ENCODE data around the gene KLK12. TPM values are rescaled to one million over a fixed set of nuclear protein-coding genes. Genes with fewer than 3 reads are reported as not detected.

Gene KLK12
- total RNA-seq, 2 experiments from 2014 or later, result not detected

DNA sequence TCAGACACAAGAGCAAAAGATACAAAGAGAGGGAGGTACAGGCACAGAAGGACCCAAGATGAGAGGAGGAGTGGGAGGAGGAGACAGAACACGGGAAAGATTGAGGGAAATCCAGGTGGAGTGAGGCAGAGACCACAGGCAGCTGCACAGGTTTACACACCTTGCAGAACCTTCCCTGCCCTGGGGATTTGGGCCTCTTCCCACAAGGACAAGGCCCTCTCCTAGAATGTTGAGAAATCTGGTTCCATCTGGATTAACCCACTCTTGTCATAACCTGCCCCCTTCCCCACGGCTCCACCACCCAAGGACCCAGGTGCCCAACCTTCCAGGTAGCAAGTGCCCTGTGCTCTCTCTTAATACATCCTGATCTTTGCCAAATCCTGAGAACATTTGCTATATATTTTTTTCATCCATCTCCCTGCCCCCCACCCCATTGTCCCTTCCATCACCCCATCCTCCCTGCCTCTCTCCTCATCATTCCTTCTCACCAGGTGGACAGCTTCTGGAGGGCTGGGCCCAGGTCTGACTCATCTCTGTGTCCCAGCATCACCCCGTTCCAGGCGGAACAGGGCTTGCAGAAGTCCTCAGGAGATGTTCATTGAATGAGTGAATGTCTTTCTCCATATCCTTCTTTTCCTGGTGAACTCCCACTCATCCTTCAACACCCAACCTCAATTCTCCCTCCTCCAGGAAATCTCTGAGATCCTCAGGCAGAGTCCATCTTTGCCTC, 24.6 kb downstream of the KLK12 start:
- intact Hi-C loops (cut with DNase I, micrococcal nuclease), result no loop called here
- Mint-ChIP-seq H3K36me3 (ENCODE audit: low read depth) (no peaks in the 10 kb centered on the region), H3K4me1 (no peaks in the 10 kb centered on the region), H3K9me3 (ENCODE audit: low read depth) (no peaks in the 10 kb centered on the region), H3K27ac (no peak overlapping the region), H3K27me3 (peaks cover 32% of the 10 kb centered on the region), H3K4me3 (no peak overlapping the region)
- CTCF ChIA-PET, result no interaction called here
- no peak for DNase-seq
- no peak for ATAC-seq
- POLR2A ChIA-PET, result no interaction called here

DNA sequence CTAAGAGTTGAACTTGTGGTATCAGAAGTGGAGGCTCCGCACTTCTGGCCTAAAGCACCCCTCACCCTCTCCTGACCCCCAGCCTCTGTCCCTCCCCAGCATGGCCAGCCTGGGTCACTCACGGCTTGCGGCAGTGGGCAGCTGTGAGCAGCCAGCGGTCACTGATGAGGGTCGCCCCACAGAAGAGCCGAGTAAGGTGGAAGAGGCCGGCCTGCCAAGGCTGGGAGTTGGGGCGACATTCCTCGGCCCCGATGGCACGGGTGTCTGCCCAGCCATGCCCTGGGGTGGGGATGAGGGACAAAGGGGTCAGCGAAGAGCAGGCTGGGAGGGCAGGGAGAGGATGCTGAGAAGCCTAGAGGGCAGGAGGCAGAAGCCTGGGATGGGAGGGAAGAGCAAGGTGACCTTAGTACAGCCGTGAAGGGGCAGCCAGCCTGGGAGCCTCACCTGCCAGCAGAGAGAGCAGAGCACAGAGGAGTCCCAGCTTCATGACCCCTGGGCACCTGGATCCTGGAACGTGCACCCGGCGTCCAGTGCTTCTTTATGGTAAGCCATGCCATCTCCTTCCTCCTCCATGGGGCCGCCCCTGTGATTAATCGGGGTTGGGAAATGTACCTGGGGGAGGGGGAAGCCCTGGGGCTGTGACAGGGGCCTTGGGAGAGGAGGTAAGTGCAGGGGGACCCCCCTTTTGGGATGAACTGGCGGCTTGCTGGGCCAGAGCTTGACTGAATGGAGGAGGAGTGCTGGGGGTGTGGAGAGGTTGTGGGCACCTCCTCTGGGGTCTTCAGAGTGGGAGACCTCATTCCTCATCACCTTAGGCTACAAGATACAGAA, 25.5 kb downstream of the KLK12 start:
- ChIA-PET POLR2A (no interaction called here), CTCF (no interaction called here)
- no peaks in the 10 kb centered on the region for H3K9me3 Mint-ChIP-seq (ENCODE audit: low read depth)
- peaks cover 25% of the 10 kb centered on the region for H3K27me3 Mint-ChIP-seq
- H3K36me3 Mint-ChIP-seq (ENCODE audit: low read depth), result no peaks in the 10 kb centered on the region
- no peak for ATAC-seq
- no peaks in the 10 kb centered on the region for H3K4me1 Mint-ChIP-seq
- H3K4me3 Mint-ChIP-seq, result no peak overlapping the region
- intact Hi-C loops (cut with DNase I, micrococcal nuclease), result no loop called here
- DNase-seq, result no peak
- H3K27ac Mint-ChIP-seq, result no peak overlapping the region

DNA sequence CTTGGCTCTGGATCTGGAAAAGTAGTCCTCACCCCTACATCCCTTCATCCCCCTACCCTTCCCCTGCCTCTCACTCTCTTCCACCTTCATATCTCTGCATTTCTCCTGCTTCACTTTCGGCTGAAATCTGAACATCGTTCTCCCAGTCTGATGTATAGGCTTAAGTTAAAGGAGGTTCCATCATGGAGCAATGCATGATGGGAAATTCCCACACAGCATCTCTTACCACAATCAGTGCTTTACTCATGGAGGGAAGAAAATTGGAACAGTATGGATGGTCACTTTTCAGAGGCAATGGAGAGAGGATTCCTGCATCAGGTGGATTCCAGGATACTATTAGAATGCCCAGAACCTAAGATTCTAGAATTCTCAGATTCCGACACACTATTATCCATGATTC, 27.3 kb downstream of the KLK12 start:
- ChIA-PET POLR2A (no interaction called here), CTCF (no interaction called here)
- DNase-seq (no peak), ATAC-seq (no peak)
- Mint-ChIP-seq H3K9me3 (ENCODE audit: low read depth) (no peaks in the 10 kb centered on the region), H3K27ac (no peak overlapping the region), H3K4me3 (no peak overlapping the region), H3K27me3 (peaks cover 21% of the 10 kb centered on the region), H3K36me3 (ENCODE audit: low read depth) (no peaks in the 10 kb centered on the region), H3K4me1 (no peaks in the 10 kb centered on the region)
- intact Hi-C loops (cut with DNase I, micrococcal nuclease), result no loop called here

DNA sequence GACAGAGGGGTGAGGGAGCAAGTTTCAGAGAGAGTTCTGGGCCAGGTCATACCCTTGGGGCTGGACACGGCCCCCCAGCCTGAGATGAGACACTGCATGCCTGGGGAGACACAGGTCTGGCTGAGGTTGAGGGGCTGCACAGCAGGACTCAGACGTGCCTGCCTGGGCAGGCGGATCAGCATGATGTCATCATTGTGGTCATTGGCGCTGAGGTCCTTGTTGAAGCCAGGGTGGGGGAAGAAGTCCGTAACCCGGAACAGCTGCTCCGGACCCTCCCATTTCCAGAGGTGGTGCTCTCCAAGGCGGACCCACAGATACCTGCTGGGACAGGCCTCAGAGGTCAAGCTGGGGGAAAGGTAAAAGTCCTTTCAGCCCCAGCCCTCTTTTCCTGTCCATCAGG, 28.4 kb downstream of the KLK12 start:
- DNase-seq (no peak), ATAC-seq (no peak)
- Mint-ChIP-seq H3K27me3 (peaks cover 29% of the 10 kb centered on the region), H3K27ac (no peak overlapping the region), H3K4me3 (no peak overlapping the region), H3K4me1 (no peaks in the 10 kb centered on the region), H3K9me3 (ENCODE audit: low read depth) (no peaks in the 10 kb centered on the region), H3K36me3 (ENCODE audit: low read depth) (no peaks in the 10 kb centered on the region)
- intact Hi-C loops (cut with DNase I, micrococcal nuclease), result no loop called here
- CTCF ChIA-PET, result no interaction called here
- POLR2A ChIA-PET, result no interaction called here

DNA sequence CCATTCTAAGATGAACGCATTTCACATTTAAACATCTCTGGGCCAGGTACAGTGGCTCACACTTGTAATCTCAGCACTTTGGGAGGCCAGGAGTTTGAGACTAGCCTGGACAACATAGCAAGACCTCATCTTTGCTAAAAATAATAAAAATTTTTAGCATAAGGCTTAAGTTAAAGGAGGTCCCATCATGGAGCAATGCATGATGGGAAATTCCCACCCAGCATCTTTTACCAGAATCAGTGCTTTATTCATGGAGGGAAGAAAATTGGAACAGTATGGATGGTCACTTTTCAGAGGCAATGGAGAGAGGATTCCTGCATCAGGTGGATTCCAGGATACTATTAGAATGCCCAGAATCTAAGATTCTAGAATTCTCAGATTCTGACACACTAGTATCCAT, 29.6 kb downstream of the KLK12 start:
- ChIA-PET POLR2A (no interaction called here), CTCF (no interaction called here)
- ATAC-seq (no peak), DNase-seq (no peak)
- intact Hi-C loops (cut with DNase I, micrococcal nuclease), result no loop called here
- Mint-ChIP-seq H3K36me3 (ENCODE audit: low read depth) (no peaks in the 10 kb centered on the region), H3K27ac (no peak overlapping the region), H3K4me1 (no peaks in the 10 kb centered on the region), H3K27me3 (peaks cover 30% of the 10 kb centered on the region), H3K9me3 (ENCODE audit: low read depth) (no peaks in the 10 kb centered on the region), H3K4me3 (no peak overlapping the region)

DNA sequence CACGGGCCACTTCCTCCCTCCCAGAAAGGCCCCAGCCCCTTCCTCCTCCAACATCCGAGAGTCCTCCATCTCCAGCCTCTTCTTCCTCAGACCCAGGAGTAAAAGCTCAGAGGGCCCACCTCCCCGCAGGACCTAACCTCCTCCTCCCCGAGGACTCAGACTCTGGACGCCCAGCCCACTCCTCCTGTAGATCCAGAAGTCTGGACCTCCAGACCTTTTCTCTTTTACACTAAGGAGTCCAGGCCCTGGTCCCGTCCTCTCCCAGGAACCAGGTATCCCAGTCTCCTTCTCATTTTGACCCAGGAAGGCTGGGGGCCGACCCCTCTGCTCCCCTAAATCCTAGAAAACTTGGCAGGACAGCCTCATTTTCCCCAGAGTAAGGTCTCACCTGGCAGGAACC, 31.5 kb downstream of the KLK12 start:
- no peaks in the 10 kb centered on the region for H3K9me3 Mint-ChIP-seq (ENCODE audit: low read depth)
- intact Hi-C loops (cut with DNase I, micrococcal nuclease), result no loop called here
- CTCF ChIA-PET, result no interaction called here

DNA sequence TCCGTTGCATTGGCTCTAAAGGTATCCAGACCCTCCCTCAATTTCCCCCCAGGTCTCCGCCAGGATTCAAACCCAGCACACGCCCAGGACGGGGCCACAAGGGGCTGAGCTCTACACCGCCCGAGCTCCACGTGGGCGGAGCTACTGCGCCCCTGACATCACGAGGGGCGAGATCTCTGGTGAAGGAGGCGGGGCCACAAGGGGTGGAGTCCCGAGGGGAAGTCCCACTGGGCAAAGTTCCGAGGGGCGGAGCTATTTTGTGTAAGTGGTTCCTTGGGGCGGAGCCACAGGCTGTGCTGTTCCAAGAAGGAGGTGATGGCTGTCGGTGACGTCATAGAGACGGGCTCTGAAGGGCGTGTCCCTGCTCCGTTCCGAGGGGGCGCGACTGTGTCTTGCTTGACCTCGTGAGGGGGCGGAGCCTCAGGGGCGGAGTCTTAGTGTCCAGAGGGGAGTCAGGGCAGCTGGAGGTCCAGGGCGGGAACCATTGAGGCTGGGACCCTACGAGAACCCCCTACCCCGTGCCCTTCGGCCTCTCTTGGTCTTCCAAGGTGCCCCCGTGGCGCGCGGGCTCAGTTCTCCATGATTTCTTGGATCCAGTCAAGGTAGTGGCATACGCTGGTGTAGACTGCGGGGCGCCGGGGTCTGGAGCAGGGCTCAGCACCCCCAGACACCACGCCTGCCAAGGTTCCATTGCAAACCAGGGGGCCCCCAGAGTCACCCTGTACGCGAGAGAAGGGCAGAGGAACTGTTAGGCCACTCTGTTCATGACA, 32.1 kb downstream of the KLK12 start:
- intact Hi-C loops (cut with DNase I, micrococcal nuclease), result no loop called here
- no peaks in the 10 kb centered on the region for H3K9me3 Mint-ChIP-seq (ENCODE audit: low read depth)
- ATAC-seq, result peak; percentile 69
- DNase-seq, result peak; percentile 69
- no peaks in the 10 kb centered on the region for H3K4me1 Mint-ChIP-seq
- no peaks in the 10 kb centered on the region for H3K36me3 Mint-ChIP-seq (ENCODE audit: low read depth)
- ChIA-PET POLR2A (no interaction called here), CTCF (no interaction called here)
- H3K4me3 Mint-ChIP-seq, result no peak overlapping the region
- peaks cover 33% of the 10 kb centered on the region for H3K27me3 Mint-ChIP-seq
- H3K27ac Mint-ChIP-seq, result no peak overlapping the region

More for the DNA sequence above, 31.5 kb downstream of the KLK12 start:
- H3K4me3 Mint-ChIP-seq, result no peak overlapping the region
- POLR2A ChIA-PET, result no interaction called here
- DNase-seq (no peak), ATAC-seq (no peak)
- H3K36me3 Mint-ChIP-seq (ENCODE audit: low read depth), result no peaks in the 10 kb centered on the region
- H3K4me1 Mint-ChIP-seq, result no peaks in the 10 kb centered on the region
- peaks cover 30% of the 10 kb centered on the region for H3K27me3 Mint-ChIP-seq
- H3K27ac Mint-ChIP-seq, result no peak overlapping the region

DNA sequence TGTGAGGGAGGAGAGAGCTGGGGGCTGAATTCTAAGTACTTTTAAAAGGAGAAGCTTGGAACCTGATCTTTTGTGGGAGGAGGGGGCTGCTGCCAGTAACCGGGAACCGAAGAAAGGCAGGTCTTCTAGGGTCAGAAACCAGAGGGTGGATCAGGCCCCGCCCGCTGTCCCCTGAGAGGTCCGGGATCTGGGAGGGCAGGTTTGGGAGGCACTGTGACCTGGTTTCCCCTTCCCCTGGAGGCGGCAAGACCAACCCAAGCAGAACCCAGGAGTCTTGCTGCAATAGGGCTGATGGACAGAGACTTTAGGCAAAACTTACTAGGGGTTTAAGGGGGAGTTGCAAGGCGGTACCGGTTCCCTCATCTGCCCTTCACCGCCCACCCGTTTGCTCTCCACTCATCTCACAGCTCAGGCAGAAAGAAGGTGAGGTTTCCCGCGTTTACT, 32.7 kb downstream of the KLK12 start:
- Mint-ChIP-seq H3K27me3 (peaks cover 30% of the 10 kb centered on the region), H3K36me3 (ENCODE audit: low read depth) (no peaks in the 10 kb centered on the region), H3K4me1 (no peaks in the 10 kb centered on the region), H3K4me3 (no peak overlapping the region), H3K9me3 (ENCODE audit: low read depth) (no peaks in the 10 kb centered on the region), H3K27ac (no peak overlapping the region)
- no peak for ATAC-seq
- no peak for DNase-seq
- ChIA-PET CTCF (no interaction called here), POLR2A (no interaction called here)
- intact Hi-C loops (cut with DNase I, micrococcal nuclease), result no loop called here

DNA sequence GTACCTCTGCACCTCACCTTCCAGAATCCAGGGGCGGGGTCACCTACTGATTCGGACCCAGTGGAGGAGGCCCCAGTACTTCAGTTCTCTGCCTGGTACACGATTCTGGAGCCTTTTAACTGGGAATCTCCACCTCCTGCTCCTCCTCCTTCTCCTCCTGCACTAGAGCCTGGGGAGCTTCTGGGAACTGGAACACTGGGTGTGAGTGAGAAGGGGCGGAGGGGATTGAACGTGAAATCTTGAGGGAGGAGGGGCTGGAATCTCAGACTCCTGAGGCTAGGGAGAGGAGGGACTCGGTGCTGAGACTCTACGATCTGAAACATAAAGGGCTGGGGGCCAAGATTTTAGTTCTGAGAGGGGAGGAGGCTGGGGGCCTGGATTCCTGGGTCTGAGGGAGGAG, 33.3 kb downstream of the KLK12 start, which contains the start of gene KLK8:
KLK8 (minus strand) TSS at position 90 of the 400 bp plus-strand sequence. CDS start 437 bp downstream, outside the sequence.
- Mint-ChIP-seq H3K27me3 (peaks cover 30% of the 10 kb centered on the region), H3K27ac (no peak within 1 kb of the TSS), H3K4me1 (no peaks in the 10 kb centered on the region), H3K36me3 (ENCODE audit: low read depth) (no peaks in the 10 kb centered on the region), H3K9me3 (ENCODE audit: low read depth) (no peaks in the 10 kb centered on the region), H3K4me3 (no peak within 1 kb of the TSS)
- POLR2A ChIA-PET, result no interaction called here
- CTCF ChIA-PET, result no interaction called here
- intact Hi-C loops (cut with DNase I, micrococcal nuclease), result no loop called here
- no peak for DNase-seq
- ATAC-seq, result no peak

DNA sequence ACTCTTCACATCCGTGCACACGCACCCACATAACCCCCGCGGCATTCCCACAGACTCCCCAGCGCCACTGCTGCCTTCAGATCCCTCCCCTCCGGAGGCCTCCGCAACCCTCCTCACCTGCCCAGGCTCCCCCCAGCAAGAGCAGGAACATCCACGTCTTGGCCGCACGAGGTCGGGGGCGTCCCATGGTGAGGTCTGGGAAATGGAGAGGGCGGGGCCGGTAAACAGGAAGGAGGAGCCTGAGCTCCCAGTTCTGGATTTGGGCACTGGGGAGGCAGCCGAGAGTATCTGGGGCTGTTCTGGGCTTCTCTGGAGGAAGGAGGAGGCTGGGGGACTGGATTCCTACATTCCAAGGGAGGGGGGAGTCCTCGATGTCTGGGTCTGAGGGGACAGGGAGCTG, 33.8 kb downstream of the KLK12 start:
- peaks cover 27% of the 10 kb centered on the region for H3K27me3 Mint-ChIP-seq

DNA sequence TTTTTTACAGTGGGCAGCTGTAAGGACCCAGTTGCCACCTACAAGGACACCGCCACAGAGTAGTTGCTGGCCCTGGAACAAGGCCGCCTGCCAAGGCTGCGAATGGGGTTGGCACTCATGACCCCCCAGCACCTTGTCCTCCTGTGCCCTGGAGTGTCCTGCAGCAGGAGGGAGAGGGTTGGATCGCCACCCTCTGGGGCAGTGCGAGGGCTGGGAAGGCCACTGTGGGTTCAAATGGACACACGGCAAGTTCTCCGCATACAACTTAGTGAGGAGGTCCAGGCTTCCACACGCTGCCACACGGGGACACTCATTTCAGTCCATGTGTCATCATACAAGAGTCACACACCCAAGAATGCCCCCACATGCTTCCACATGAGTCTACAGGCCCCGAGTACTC, 34.4 kb downstream of the KLK12 start:
- H3K27me3 Mint-ChIP-seq, result peaks cover 27% of the 10 kb centered on the region
- ChIA-PET CTCF (no interaction called here), POLR2A (no interaction called here)
- intact Hi-C loops (cut with DNase I, micrococcal nuclease), result no loop called here
- no peaks in the 10 kb centered on the region for H3K4me1 Mint-ChIP-seq
- H3K4me3 Mint-ChIP-seq, result no peak overlapping the region
- ATAC-seq, result no peak
- no peak overlapping the region for H3K27ac Mint-ChIP-seq
- no peaks in the 10 kb centered on the region for H3K9me3 Mint-ChIP-seq (ENCODE audit: low read depth)
- no peak for DNase-seq
- no peaks in the 10 kb centered on the region for H3K36me3 Mint-ChIP-seq (ENCODE audit: low read depth)

More for the DNA sequence above, 33.8 kb downstream of the KLK12 start:
- H3K4me3 Mint-ChIP-seq, result no peak overlapping the region
- H3K4me1 Mint-ChIP-seq, result no peaks in the 10 kb centered on the region
- H3K27ac Mint-ChIP-seq, result no peak overlapping the region
- CTCF ChIA-PET, result no interaction called here
- intact Hi-C loops (cut with DNase I, micrococcal nuclease), result no loop called here
- no peaks in the 10 kb centered on the region for H3K36me3 Mint-ChIP-seq (ENCODE audit: low read depth)
- H3K9me3 Mint-ChIP-seq (ENCODE audit: low read depth), result no peaks in the 10 kb centered on the region
- POLR2A ChIA-PET, result no interaction called here
- ATAC-seq, result no peak
- DNase-seq, result no peak

DNA sequence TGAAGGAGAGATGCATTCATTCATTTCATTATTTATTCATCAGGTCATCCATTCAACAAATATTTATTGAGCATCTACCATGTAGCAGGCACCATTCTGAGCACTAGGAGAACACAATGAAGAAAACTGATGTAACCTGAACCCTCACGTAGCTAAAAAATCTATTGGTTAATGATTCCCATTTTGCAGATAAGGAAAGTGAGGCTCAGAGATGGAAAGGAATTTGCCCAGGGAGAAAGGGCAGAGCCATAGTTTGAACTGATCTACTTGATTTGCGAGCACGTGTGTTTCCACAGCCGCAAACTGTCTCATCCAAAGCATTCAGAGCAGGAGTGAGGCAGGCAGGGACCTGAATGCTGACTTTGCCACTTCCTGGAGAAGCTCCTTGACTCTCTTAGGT, 36.1 kb downstream of the KLK12 start:
- POLR2A ChIA-PET, result no interaction called here
- CTCF ChIA-PET, result no interaction called here
- ATAC-seq (no peak), DNase-seq (no peak)
- H3K27ac Mint-ChIP-seq, result no peak overlapping the region
- H3K4me3 Mint-ChIP-seq, result no peak overlapping the region
- no peaks in the 10 kb centered on the region for H3K9me3 Mint-ChIP-seq (ENCODE audit: low read depth)
- H3K36me3 Mint-ChIP-seq (ENCODE audit: low read depth), result no peaks in the 10 kb centered on the region
- intact Hi-C loops (cut with DNase I, micrococcal nuclease), result no loop called here
- H3K27me3 Mint-ChIP-seq, result peaks cover 22% of the 10 kb centered on the region
- H3K4me1 Mint-ChIP-seq, result no peaks in the 10 kb centered on the region
